GM12872 (cell line): ENCODE data around the gene RXRB.

Source experiments
- CTCF ChIP-seq: IDR thresholded peaks from 3 replicates; pipeline ENCODE4 v1.5.1; 2011; ENCODE audit warnings: low read depth, mild to moderate bottlenecking, low read length, moderate library complexity; ENCODE audit not compliant: insufficient read depth

RXRB gene

GRCh38 chr6:33192671-33193602 is 7.5 kb downstream of the RXRB start:
- no peak for TF ChIP-seq CTCF

GRCh38 chr6:33192105-33192646 is 8.3 kb downstream of the RXRB start, which contains the start of gene COL11A2:
Gene COL11A2, minus strand, starts transcription at chr6:33192467. Its CDS starts 227 bp downstream, at chr6:33192240.
- no peak for TF ChIP-seq CTCF

- TF ChIP-seq CTCF, result no peak
Observed at GRCh38 chr6:33191383-33192104, 8.9 kb downstream of the RXRB start.

GRCh38 chr6:33190504-33191107 is 9.9 kb downstream of the RXRB start:
- no peak for TF ChIP-seq CTCF

GRCh38 chr6:33189625-33190448 is 10.6 kb downstream of the RXRB start:
- TF ChIP-seq CTCF, result no peak

- TF ChIP-seq CTCF, result no peak
Observed at GRCh38 chr6:33189164-33189563, 11.3 kb downstream of the RXRB start.
